OCI-LY7 (cell line): ENCODE results near the gene MTA3.

Experiments used
- EZH2phosphoT487 ChIP-seq: fragments of 200-600 bp; sonication (generic); IDR thresholded peaks from 2 replicates; pipeline ENCODE4 v1.6.1; 2018; ENCODE audit warnings: low read depth, borderline replicate concordance, mild to moderate bottlenecking, mixed run types, antibody characterized with exemption, low read length, moderate library complexity, mixed read lengths
- TF ChIP-seq, protein P1 (sequence below): fragments of 200-600 bp; sonication (generic); conservative IDR thresholded peaks from 2 replicates; pipeline ENCODE4 v1.5.1; 2014; ENCODE audit warnings: mild to moderate bottlenecking, antibody characterized with exemption, low read length, moderate library complexity, mixed read lengths

DNA sequence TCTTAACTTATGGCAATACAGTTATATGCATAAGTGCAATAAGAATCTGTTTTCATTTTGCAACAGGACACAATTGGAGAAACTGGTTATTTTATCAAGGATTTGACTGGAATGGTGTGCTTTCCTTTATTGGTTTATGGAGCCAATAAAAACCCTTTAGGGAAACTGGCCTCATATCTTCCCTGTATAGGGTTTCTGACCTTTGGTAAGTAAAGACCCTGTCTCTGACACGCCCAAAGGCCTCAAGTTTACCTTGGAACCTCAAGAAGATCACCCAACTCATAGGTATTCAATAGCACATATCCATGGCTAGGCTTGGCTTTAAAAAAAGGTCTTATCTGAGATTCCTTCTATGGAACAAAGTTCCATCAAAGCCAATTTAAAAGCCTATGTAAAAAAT is 212.7 kb downstream of the MTA3 start:
- TF ChIP-seq, protein P1, sequence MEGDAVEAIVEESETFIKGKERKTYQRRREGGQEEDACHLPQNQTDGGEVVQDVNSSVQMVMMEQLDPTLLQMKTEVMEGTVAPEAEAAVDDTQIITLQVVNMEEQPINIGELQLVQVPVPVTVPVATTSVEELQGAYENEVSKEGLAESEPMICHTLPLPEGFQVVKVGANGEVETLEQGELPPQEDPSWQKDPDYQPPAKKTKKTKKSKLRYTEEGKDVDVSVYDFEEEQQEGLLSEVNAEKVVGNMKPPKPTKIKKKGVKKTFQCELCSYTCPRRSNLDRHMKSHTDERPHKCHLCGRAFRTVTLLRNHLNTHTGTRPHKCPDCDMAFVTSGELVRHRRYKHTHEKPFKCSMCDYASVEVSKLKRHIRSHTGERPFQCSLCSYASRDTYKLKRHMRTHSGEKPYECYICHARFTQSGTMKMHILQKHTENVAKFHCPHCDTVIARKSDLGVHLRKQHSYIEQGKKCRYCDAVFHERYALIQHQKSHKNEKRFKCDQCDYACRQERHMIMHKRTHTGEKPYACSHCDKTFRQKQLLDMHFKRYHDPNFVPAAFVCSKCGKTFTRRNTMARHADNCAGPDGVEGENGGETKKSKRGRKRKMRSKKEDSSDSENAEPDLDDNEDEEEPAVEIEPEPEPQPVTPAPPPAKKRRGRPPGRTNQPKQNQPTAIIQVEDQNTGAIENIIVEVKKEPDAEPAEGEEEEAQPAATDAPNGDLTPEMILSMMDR = no peak
- TF ChIP-seq EZH2phosphoT487 = no peak
